Stimulated activated CD4-positive, alpha-beta T cell treated with anti-CD3 and anti-CD28 coated beads, Interleukin-2, amount 100 ng/mL, for 48 hours (primary cell): ENCODE data around the gene RTL1.

ENCODE experiments used
- DNase-seq, 2 donors: peaks; one replicate each; pipeline ENCODE4 v3.0.0-alpha.2; 2020

The RTL1 gene

GRCh38 chr14:100845341-100845740, 58.2 kb downstream of the RTL1 start:
- no peak for DNase-seq

GRCh38 chr14:100844846-100845245, 58.7 kb downstream of the RTL1 start:
- DNase-seq: no peak

- no peak for DNase-seq
Measured at GRCh38 chr14:100844421-100844820, 59.1 kb downstream of the RTL1 start.

- no peak for DNase-seq
Measured at GRCh38 chr14:100844082-100844408, 59.5 kb downstream of the RTL1 start.

GRCh38 chr14:100842799-100843198, 60.7 kb downstream of the RTL1 start:
- DNase-seq: no peak

- no peak for DNase-seq
Measured at GRCh38 chr14:100841761-100842403, 61.6 kb downstream of the RTL1 start.

- no peak for DNase-seq
Measured at GRCh38 chr14:100841066-100841760, 62.3 kb downstream of the RTL1 start.

- DNase-seq: no peak
Measured at GRCh38 chr14:100840286-100841065, 63.0 kb downstream of the RTL1 start.

- no peak for DNase-seq
Measured at GRCh38 chr14:100839681-100840111, 63.8 kb downstream of the RTL1 start.

GRCh38 chr14:100839315-100839585, 64.3 kb downstream of the RTL1 start:
- DNase-seq: no peak

GRCh38 chr14:100838493-100839314, 64.8 kb downstream of the RTL1 start:
- no peak for DNase-seq

GRCh38 chr14:100837805-100838350, 65.6 kb downstream of the RTL1 start:
- DNase-seq: no peak

GRCh38 chr14:100836941-100837804, 66.3 kb downstream of the RTL1 start:
- DNase-seq: no peak

- no peak for DNase-seq
Measured at GRCh38 chr14:100836311-100836805, 67.2 kb downstream of the RTL1 start.

- DNase-seq: no peak
Measured at GRCh38 chr14:100835548-100836310, 67.8 kb downstream of the RTL1 start.

- DNase-seq: no peak
Measured at GRCh38 chr14:100834794-100835547, 68.6 kb downstream of the RTL1 start.

GRCh38 chr14:100834082-100834793, 69.3 kb downstream of the RTL1 start:
- no peak for DNase-seq

GRCh38 chr14:100832311-100832960, 71.1 kb downstream of the RTL1 start:
- no peak for DNase-seq

GRCh38 chr14:100830681-100831080, 72.8 kb downstream of the RTL1 start:
- DNase-seq: no peak
